BLaER1 (cell line): ENCODE results near the gene GIMAP8.
A peak's percentile ranks its signal among the peaks of the same experiment; 100 is the strongest.

ENCODE experiments used
- H3K27ac ChIP-seq: shearing (Covaris generic); formaldehyde crosslinking; 2 replicates; pipeline ENCODE4 v1.8.1; 2022
- H3K27me3 ChIP-seq: shearing (Covaris generic); formaldehyde crosslinking; 2 replicates; pipeline ENCODE4 v1.8.1; 2022
- H3K36me3 ChIP-seq: shearing (Covaris generic); formaldehyde crosslinking; 2 replicates; pipeline ENCODE4 v1.8.1; 2022
- H3K4me1 ChIP-seq: shearing (Covaris generic); formaldehyde crosslinking; 2 replicates; pipeline ENCODE4 v1.8.1; 2022
- H3K4me2 ChIP-seq: shearing (Covaris generic); formaldehyde crosslinking; 2 replicates; pipeline ENCODE4 v1.8.1; 2022
- H3K4me3 ChIP-seq: shearing (Covaris generic); formaldehyde crosslinking; 2 replicates; pipeline ENCODE4 v1.8.1; 2022
- H3K9ac ChIP-seq: shearing (Covaris generic); formaldehyde crosslinking; 2 replicates; pipeline ENCODE4 v1.8.1; 2022
- H3K9me3 ChIP-seq: shearing (Covaris generic); formaldehyde crosslinking; 2 replicates; pipeline ENCODE4 v1.8.1; 2022
- H4K20me1 ChIP-seq: shearing (Covaris generic); formaldehyde crosslinking; 2 replicates; pipeline ENCODE4 v1.8.1; 2022
- Cebpa-rat ChIP-seq: shearing (Covaris generic); IDR thresholded peaks from 2 replicates; pipeline ENCODE4 v1.8.1; 2022

GIMAP8 gene

GRCh38 chr7:150421831-150422230 lies 28.6 kb upstream of the GIMAP8 start:
- H3K27me3 ChIP-seq = no peaks in the 10 kb centered on the region
- H3K9me3 ChIP-seq = no peaks in the 10 kb centered on the region
- no peak overlapping the region for H3K4me3 ChIP-seq
- no peak overlapping the region for H3K9ac ChIP-seq
- no peaks in the 10 kb centered on the region for H3K36me3 ChIP-seq
- no peak overlapping the region for H3K27ac ChIP-seq
- H4K20me1 ChIP-seq = no peaks in the 10 kb centered on the region
- peaks cover 3% of the 10 kb centered on the region for H3K4me1 ChIP-seq
- TF ChIP-seq Cebpa-rat = no peak
- no peak overlapping the region for H3K4me2 ChIP-seq

GRCh38 chr7:150425670-150426069 lies 24.8 kb upstream of the GIMAP8 start:
- Histone ChIP-seq H3K36me3 (no peaks in the 10 kb centered on the region), H4K20me1 (no peaks in the 10 kb centered on the region), H3K9ac (no peak overlapping the region), H3K4me2 (no peak overlapping the region), H3K4me3 (no peak overlapping the region), H3K27ac (no peak overlapping the region), H3K4me1 (peaks cover 41% of the 10 kb centered on the region), H3K9me3 (no peaks in the 10 kb centered on the region), H3K27me3 (no peaks in the 10 kb centered on the region)
- TF ChIP-seq Cebpa-rat = no peak

DNA sequence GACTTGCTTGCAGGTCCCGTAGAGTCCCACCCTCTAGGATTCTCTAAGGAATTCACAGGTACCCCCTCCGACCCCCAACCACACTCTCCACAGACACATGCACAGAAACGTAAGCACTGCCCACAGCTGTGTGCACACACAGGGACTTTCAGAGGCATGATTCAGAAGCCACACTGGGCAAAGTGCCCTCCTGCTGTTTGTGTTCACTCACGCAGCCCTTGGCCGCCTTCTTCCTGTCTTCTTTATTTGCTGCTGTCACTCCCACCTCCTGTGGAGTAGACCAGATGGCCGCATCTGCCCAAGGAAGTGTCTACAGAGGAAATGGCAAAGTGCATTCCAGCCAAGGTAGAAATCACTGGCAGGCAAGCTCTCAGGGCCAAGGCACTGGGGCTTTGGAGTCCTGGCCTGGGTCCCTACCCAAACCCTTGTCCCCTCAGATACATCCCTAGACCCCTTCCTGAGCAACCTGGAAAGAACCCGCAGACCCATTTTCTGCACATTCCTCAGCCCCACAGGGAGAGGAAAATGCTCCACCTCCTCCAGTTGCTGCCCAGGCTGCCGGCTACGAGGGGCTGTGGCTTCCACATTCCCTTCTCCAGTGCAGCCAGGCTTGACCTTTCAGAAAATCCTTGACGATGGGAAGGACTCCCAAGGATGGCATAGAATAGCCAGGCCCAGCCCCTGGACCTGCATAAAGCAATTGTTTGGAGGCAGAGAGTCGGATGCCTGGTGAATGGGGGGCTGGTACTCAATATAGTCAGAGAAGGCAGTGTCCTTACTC lies 21.6 kb upstream of the GIMAP8 start:
- Histone ChIP-seq H3K9me3 (no peaks in the 10 kb centered on the region), H3K27ac (peak overlapping the region; percentile 75), H3K4me3 (0 out of 2 replicates have a peak overlapping the region, but pooled peaks have one; percentile 12), H3K9ac (peak overlapping the region; percentile 33; the same call in 1 of the 2 replicates), H3K36me3 (no peaks in the 10 kb centered on the region), H3K4me1 (peaks cover 70% of the 10 kb centered on the region), H3K27me3 (no peaks in the 10 kb centered on the region), H4K20me1 (no peaks in the 10 kb centered on the region), H3K4me2 (peak overlapping the region; percentile 88)
- no peak for TF ChIP-seq Cebpa-rat

GRCh38 chr7:150429699-150430098 lies 20.7 kb upstream of the GIMAP8 start:
- 0 out of 2 replicates have a peak overlapping the region, but pooled peaks have one; percentile 33 for H3K9ac ChIP-seq
- H3K27me3 ChIP-seq = no peaks in the 10 kb centered on the region
- H3K27ac ChIP-seq = peak overlapping the region; percentile 75
- no peaks in the 10 kb centered on the region for H4K20me1 ChIP-seq
- peak overlapping the region; percentile 88 for H3K4me2 ChIP-seq
- no peaks in the 10 kb centered on the region for H3K9me3 ChIP-seq
- H3K4me3 ChIP-seq = no peak overlapping the region
- H3K4me1 ChIP-seq = peaks cover 79% of the 10 kb centered on the region
- H3K36me3 ChIP-seq = no peaks in the 10 kb centered on the region
- TF ChIP-seq Cebpa-rat = no peak

GRCh38 chr7:150430465-150431085 lies 19.9 kb upstream of the GIMAP8 start:
- Histone ChIP-seq H4K20me1 (no peaks in the 10 kb centered on the region), H3K4me3 (no peak overlapping the region), H3K27ac (peak overlapping the region; percentile 75), H3K4me1 (peaks cover 87% of the 10 kb centered on the region), H3K27me3 (no peaks in the 10 kb centered on the region), H3K4me2 (peak overlapping the region; percentile 88), H3K9me3 (no peaks in the 10 kb centered on the region), H3K36me3 (no peaks in the 10 kb centered on the region), H3K9ac (no peak overlapping the region)
- no peak for TF ChIP-seq Cebpa-rat

DNA sequence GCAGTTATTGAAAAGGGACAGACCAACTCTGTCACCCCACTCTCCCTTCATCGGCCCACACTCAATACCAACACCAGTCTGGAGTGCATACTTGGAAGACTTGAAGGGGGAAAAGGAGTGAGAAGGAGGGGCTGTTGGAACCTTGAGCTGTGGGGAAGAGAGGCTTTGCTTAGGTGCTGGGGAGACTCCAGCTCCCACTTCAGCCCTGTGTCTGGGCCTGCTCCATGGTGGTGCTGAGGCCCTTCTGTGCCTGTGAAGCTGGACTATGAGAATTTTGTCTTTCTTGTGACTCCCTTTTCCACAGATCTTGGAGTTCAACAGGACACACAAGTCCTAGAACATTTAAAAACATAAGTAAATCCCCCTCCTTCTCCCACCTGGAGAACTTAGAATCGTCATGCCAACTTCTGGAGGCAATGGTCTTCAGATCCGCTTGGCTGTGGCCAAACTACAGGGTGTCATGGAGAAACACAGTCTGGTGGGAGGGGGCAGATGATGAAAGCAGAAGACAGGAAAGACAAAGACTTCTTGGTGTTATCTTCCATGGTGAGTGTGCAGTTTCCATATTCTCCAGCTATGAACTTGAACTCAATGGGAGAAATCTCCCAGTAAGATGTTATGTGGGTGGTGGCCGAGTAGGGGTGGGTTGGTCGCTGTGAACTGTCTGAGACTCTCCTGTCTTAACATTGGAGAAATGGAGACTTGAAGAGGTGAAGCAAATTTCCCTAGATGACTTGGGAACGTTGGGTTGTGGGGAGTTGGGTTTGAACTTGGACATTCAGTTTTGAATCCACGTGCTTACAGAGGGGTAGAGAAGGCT lies 18.4 kb upstream of the GIMAP8 start:
- Histone ChIP-seq H3K4me2 (peak overlapping the region; percentile 88; the same call in 1 of the 2 replicates), H4K20me1 (no peaks in the 10 kb centered on the region), H3K4me3 (no peak overlapping the region), H3K27me3 (no peaks in the 10 kb centered on the region), H3K27ac (no peak overlapping the region), H3K9me3 (no peaks in the 10 kb centered on the region), H3K4me1 (peaks cover 92% of the 10 kb centered on the region), H3K9ac (no peak overlapping the region), H3K36me3 (no peaks in the 10 kb centered on the region)
- no peak for TF ChIP-seq Cebpa-rat

- no peak overlapping the region for H3K9ac ChIP-seq
- TF ChIP-seq Cebpa-rat = no peak
- H3K4me1 ChIP-seq = peaks cover 81% of the 10 kb centered on the region
- no peaks in the 10 kb centered on the region for H3K9me3 ChIP-seq
- H3K27ac ChIP-seq = no peak overlapping the region
- H4K20me1 ChIP-seq = no peaks in the 10 kb centered on the region
- no peaks in the 10 kb centered on the region for H3K36me3 ChIP-seq
- H3K4me3 ChIP-seq = no peak overlapping the region
- H3K27me3 ChIP-seq = no peaks in the 10 kb centered on the region
- H3K4me2 ChIP-seq = 0 out of 2 replicates have a peak overlapping the region, but pooled peaks have one; percentile 24
Observed at GRCh38 chr7:150432915-150433892, 17.2 kb upstream of the GIMAP8 start.

DNA sequence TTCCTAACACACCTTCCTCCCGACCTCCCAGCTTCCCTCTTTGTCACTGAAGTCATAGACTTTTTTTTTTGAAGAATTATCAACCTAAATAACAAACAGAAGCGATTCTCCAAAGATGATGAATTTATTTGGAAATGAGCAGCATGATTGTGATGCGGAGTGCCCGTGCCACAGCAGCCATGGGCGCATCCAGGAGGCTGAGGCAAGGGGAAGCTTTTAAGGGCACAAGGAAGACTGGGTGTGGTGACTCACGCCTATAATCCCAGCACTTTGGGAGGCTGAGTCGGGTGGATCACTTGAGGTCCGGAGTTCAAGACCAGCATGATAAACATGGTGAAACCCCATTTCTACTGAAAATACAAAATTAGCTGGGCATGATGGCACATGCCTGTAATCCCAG lies 16.2 kb upstream of the GIMAP8 start:
- H3K36me3 ChIP-seq = no peaks in the 10 kb centered on the region
- H3K4me2 ChIP-seq = peak overlapping the region; percentile 2; the same call in 1 of the 2 replicates

DNA sequence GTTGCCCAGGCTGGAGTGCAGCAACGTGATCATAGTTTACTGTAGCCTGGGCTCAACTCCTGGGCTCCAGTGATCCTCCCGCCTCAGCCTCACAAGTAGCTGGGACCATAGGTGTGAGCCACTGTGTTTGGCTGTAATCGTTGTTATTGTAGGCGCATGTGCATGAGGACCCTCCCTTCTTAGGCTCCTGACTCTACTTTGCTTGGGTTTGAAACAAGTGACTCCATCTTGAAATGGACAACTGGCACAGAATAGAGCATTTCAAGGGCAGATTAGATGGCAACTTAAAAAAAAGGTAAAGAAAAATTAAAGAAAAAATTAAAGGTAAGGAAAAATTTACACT lies 15.4 kb upstream of the GIMAP8 start:
- Histone ChIP-seq H3K4me2 (peak overlapping the region; percentile 71), H4K20me1 (no peaks in the 10 kb centered on the region), H3K4me1 (peaks cover 63% of the 10 kb centered on the region), H3K9me3 (no peaks in the 10 kb centered on the region), H3K27ac (peak overlapping the region; percentile 46), H3K4me3 (no peak overlapping the region), H3K27me3 (no peaks in the 10 kb centered on the region), H3K9ac (no peak overlapping the region), H3K36me3 (no peaks in the 10 kb centered on the region)
- no peak for TF ChIP-seq Cebpa-rat

More for the DNA sequence above, 16.2 kb upstream of the GIMAP8 start:
- no peaks in the 10 kb centered on the region for H3K9me3 ChIP-seq
- no peak for TF ChIP-seq Cebpa-rat
- no peaks in the 10 kb centered on the region for H3K27me3 ChIP-seq
- no peak overlapping the region for H3K4me3 ChIP-seq
- no peak overlapping the region for H3K9ac ChIP-seq
- H4K20me1 ChIP-seq = no peaks in the 10 kb centered on the region
- no peak overlapping the region for H3K27ac ChIP-seq
- peaks cover 70% of the 10 kb centered on the region for H3K4me1 ChIP-seq
